ENCODE measurements around the gene RPRD1A. TPM values are rescaled to one million over a fixed set of nuclear protein-coding genes. Genes with fewer than 3 reads are reported as not detected.

Gene RPRD1A
- polyA plus RNA-seq, 1 of the 3 experiments (the other 2 are of a cell fraction): 28.9 TPM

DNA sequence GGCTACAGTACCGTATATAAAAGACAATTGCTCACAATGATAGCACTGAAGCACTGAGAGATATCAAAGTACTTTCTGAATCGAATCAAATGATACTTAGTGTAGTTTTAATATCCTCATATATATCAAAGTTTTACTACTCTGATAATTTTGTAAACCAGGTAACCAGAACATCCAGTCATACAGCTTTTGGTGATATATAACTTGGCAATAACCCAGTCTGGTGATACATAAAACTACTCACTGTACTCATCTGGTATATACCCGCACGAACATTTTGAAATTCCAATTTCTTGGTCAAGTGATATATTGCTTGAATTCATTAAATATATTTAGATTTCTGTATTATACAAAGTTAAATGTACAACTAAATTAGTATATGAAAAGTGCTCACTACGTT, 41.2 kb upstream of the RPRD1A start:
- H3K4me1 ChIP-seq (ENCODE audit: control insufficient read depth in 1 of 2, insufficient read depth in 2 of 2, low read depth in 1 of 2, low read length in 1 of 2): no peaks in the 10 kb centered on the region; a peak in 1 of 4 replicates
- no peak for DNase-seq
- WGBS (ENCODE audit: low lambda C conversion rate): 93% methylated on average over 5 of the region's 5 CpGs

DNA sequence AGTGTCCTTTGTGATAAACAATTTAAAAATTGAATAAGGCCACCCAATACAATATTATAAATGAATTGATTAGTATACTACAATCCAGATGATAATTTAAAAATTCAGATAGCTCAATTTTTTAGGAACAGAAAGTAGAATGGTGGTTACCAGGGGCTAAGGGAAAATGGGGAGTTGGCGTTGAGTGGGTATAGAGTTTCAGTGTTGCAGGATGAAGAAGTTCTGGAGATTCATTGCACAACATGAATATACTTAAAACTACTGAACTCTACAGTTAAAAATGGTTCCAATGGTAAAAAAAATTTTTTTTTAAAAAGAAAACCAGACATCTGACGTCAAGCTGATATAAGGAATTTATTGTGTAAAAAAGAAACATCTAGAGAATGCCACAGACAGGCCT, 40.8 kb upstream of the RPRD1A start:
- no peak for TF ChIP-seq CHD2 (IDR thresholded peaks at IDR 0.05; ENCODE audit: low read length, partially characterized antibody)
- no peak for TF ChIP-seq FOXM1 (IDR thresholded peaks at IDR 0.05; ENCODE audit: low read depth)
- TF ChIP-seq, protein P1, sequence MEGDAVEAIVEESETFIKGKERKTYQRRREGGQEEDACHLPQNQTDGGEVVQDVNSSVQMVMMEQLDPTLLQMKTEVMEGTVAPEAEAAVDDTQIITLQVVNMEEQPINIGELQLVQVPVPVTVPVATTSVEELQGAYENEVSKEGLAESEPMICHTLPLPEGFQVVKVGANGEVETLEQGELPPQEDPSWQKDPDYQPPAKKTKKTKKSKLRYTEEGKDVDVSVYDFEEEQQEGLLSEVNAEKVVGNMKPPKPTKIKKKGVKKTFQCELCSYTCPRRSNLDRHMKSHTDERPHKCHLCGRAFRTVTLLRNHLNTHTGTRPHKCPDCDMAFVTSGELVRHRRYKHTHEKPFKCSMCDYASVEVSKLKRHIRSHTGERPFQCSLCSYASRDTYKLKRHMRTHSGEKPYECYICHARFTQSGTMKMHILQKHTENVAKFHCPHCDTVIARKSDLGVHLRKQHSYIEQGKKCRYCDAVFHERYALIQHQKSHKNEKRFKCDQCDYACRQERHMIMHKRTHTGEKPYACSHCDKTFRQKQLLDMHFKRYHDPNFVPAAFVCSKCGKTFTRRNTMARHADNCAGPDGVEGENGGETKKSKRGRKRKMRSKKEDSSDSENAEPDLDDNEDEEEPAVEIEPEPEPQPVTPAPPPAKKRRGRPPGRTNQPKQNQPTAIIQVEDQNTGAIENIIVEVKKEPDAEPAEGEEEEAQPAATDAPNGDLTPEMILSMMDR (IDR thresholded peaks at IDR 0.05): no peak

More for the DNA sequence above, 41.2 kb upstream of the RPRD1A start:
- H4K20me1 ChIP-seq (ENCODE audit: insufficient read depth): no peaks in the 10 kb centered on the region
- H3K4me2 ChIP-seq: no peak overlapping the region
- H3K27ac ChIP-seq (ENCODE audit: low read depth in 2 of 2, low read length in 1 of 2): no peak overlapping the region
- POLR2A ChIA-PET: no interaction called here
- H2AFZ ChIP-seq (ENCODE audit: low read depth): no peak overlapping the region
- H3K27me3 ChIP-seq (ENCODE audit: insufficient read depth): no peaks in the 10 kb centered on the region
- H3K79me2 ChIP-seq (ENCODE audit: insufficient read depth): no peaks in the 10 kb centered on the region
- TF ChIP-seq, protein P2, sequence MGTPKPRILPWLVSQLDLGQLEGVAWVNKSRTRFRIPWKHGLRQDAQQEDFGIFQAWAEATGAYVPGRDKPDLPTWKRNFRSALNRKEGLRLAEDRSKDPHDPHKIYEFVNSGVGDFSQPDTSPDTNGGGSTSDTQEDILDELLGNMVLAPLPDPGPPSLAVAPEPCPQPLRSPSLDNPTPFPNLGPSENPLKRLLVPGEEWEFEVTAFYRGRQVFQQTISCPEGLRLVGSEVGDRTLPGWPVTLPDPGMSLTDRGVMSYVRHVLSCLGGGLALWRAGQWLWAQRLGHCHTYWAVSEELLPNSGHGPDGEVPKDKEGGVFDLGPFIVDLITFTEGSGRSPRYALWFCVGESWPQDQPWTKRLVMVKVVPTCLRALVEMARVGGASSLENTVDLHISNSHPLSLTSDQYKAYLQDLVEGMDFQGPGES (IDR thresholded peaks at IDR 0.05; ENCODE audit: low read depth, low read length): no peak
- TF ChIP-seq, protein P1 (IDR thresholded peaks at IDR 0.05): no peak
- TF ChIP-seq EZH2phosphoT487 (IDR thresholded peaks at IDR 0.05; ENCODE audit: borderline replicate concordance, low read depth) (no peak), EP300 (IDR thresholded peaks at IDR 0.05; ENCODE audit: borderline replicate concordance in 1 of 2, low read depth in 1 of 2, low read length in 1 of 2) (no peak), TAF1 (IDR thresholded peaks at IDR 0.05; ENCODE audit: borderline replicate concordance, low read depth, low read length) (no peak), SIN3A (IDR thresholded peaks at IDR 0.05; ENCODE audit: borderline replicate concordance, low read depth, low read length) (no peak), GATA2 (CRISPR knock-in tag; IDR thresholded peaks at IDR 0.05) (no peak), SMC3 (IDR thresholded peaks at IDR 0.05; ENCODE audit: low read depth, low read length) (no peak), RXRA (IDR thresholded peaks at IDR 0.05; ENCODE audit: borderline replicate concordance, low read depth) (no peak), RFX5 (IDR thresholded peaks at IDR 0.05; ENCODE audit: low read length) (no peak)
- TF ChIP-seq, protein P3, sequence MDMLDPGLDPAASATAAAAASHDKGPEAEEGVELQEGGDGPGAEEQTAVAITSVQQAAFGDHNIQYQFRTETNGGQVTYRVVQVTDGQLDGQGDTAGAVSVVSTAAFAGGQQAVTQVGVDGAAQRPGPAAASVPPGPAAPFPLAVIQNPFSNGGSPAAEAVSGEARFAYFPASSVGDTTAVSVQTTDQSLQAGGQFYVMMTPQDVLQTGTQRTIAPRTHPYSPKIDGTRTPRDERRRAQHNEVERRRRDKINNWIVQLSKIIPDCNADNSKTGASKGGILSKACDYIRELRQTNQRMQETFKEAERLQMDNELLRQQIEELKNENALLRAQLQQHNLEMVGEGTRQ (IDR thresholded peaks at IDR 0.05; ENCODE audit: borderline replicate concordance, low read depth, low read length): no peak
- H3K36me3 ChIP-seq (replicated peaks in 1 of 2; ENCODE audit: control insufficient read depth in 1 of 2, insufficient read depth in 2 of 2, low read length in 1 of 2): peaks cover 50 to 52% of the 10 kb centered on the region in 2 experiments
- no peak overlapping the region for H3K9ac ChIP-seq
- CTCF ChIA-PET: interaction anchor here (1.7 to 2.8 kb wide), 2 partner anchors 91 to 176 kb away, joined by 5 to 9 read pairs; no protein-coding TSS in a partner anchor
- no peaks in the 10 kb centered on the region for H3K9me3 ChIP-seq
- no peak overlapping the region for H3K4me3 ChIP-seq (ENCODE audit: low read depth in 2 of 2, low read length in 1 of 2)
- H3K9me2 ChIP-seq: no peaks in the 10 kb centered on the region
- no peaks in the 10 kb centered on the region for H3F3A ChIP-seq (replicated peaks; ENCODE audit: insufficient read depth)

More for the DNA sequence above, 40.8 kb upstream of the RPRD1A start:
- H3F3A ChIP-seq (replicated peaks; ENCODE audit: insufficient read depth): no peaks in the 10 kb centered on the region
- no peaks in the 10 kb centered on the region for H3K27me3 ChIP-seq (ENCODE audit: insufficient read depth)
- no peaks in the 10 kb centered on the region for H3K9me2 ChIP-seq
- H3K27ac ChIP-seq (ENCODE audit: low read depth in 2 of 2, low read length in 1 of 2): no peak overlapping the region
- no peak for DNase-seq
- peaks cover 46 to 48% of the 10 kb centered on the region in 2 experiments for H3K36me3 ChIP-seq (replicated peaks in 1 of 2; ENCODE audit: control insufficient read depth in 1 of 2, insufficient read depth in 2 of 2, low read length in 1 of 2)
- 49% methylated on average over 2 of the region's 2 CpGs for WGBS (ENCODE audit: low lambda C conversion rate)
- no peaks in the 10 kb centered on the region; a peak in 1 of 4 replicates for H3K4me1 ChIP-seq (ENCODE audit: control insufficient read depth in 1 of 2, insufficient read depth in 2 of 2, low read depth in 1 of 2, low read length in 1 of 2)
- no peak overlapping the region for H3K4me3 ChIP-seq (ENCODE audit: low read depth in 2 of 2, low read length in 1 of 2)
- ChIA-PET POLR2A (no interaction called here), CTCF (interaction anchor here (0.9 to 2.8 kb wide), 2 partner anchors 48 to 91 kb away, joined by 3 to 9 read pairs; no protein-coding TSS in a partner anchor)
- H3K79me2 ChIP-seq (ENCODE audit: insufficient read depth): no peaks in the 10 kb centered on the region
- H3K9me3 ChIP-seq: no peaks in the 10 kb centered on the region; the same call in 1 of the 2 replicates
- no peak overlapping the region for H3K9ac ChIP-seq
- no peak overlapping the region for H3K4me2 ChIP-seq
- no peaks in the 10 kb centered on the region for H4K20me1 ChIP-seq (ENCODE audit: insufficient read depth)
- no peak overlapping the region for H2AFZ ChIP-seq (ENCODE audit: low read depth)

Data from SK-N-SH (cell line).